ENCODE data around the gene HOXA3. TPM values are rescaled to one million over a fixed set of nuclear protein-coding genes. Genes with fewer than 3 reads are reported as not detected.

The HOXA3 gene
- total RNA-seq, 1 experiment from 2014 or later: 22.6 TPM

DNA sequence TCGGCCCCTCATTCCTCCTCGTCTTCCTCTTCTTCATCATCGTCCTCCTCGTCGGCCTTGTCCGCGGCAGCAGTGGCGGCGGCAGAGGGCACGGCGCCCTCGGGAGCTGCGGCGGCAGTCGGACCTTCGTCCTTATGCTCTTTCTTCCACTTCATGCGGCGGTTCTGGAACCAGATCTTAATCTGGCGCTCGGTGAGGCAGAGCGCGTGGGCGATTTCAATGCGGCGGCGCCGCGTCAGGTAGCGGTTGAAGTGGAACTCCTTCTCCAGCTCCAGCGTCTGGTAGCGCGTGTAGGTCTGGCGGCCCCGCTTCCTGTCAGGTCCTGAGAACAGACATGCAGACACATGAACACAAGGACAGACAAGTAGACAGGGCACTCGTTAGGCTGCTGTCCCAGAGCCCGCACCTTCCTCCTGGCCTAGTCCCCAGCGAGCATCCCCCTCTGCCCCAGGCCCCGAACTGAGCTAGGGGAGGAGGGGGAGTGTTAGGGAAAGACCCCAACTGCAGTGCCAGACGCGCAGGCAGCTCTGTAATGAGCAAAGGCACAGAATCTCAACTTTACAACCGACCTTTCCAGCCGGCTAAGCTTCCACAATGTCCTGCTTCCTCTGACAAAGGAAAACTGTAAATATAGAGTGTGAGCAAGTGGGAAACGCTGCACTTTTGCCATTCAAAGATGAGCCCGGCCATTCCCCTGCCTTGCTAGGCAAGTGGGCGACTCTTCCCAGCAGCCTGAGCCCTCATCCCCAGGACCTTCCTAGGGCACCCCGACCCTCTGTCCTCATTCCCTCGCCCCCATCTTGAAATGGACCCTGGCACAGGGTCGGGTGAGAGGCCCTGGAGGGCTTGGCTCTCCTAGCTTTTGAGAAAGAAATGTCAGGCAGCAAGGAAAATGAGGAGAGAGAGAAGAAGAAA is 2.8 kb upstream of the HOXA3 start:
- H3K27me3 Mint-ChIP-seq (ENCODE audit: insufficient read depth, unreplicated experiment): no peaks in the 10 kb centered on the region
- H3K4me3 Mint-ChIP-seq (ENCODE audit: unreplicated experiment): peak overlapping the region; percentile 93
- H3K4me3 ChIP-seq (ENCODE audit: low read depth, low read length): peak overlapping the region; percentile 49
- H3K36me3 Mint-ChIP-seq (ENCODE audit: insufficient read depth, unreplicated experiment): peaks cover 27% of the 10 kb centered on the region
- POLR2A ChIA-PET: no interaction called here
- peak in 1 of 2 experiments; percentile 27 for DNase-seq
- no TSS peak for BruUV-seq (replicated peaks)
- H3K4me1 ChIP-seq: peaks cover 6% of the 10 kb centered on the region
- no peaks in the 10 kb centered on the region for H3K9me3 ChIP-seq
- H3K36me3 ChIP-seq (ENCODE audit: control insufficient read depth, insufficient read depth, low read length): no peaks in the 10 kb centered on the region; the same call in 1 of the 2 replicates
- H3K9me3 Mint-ChIP-seq (ENCODE audit: unreplicated experiment): no peaks in the 10 kb centered on the region
- TF ChIP-seq, protein P1, sequence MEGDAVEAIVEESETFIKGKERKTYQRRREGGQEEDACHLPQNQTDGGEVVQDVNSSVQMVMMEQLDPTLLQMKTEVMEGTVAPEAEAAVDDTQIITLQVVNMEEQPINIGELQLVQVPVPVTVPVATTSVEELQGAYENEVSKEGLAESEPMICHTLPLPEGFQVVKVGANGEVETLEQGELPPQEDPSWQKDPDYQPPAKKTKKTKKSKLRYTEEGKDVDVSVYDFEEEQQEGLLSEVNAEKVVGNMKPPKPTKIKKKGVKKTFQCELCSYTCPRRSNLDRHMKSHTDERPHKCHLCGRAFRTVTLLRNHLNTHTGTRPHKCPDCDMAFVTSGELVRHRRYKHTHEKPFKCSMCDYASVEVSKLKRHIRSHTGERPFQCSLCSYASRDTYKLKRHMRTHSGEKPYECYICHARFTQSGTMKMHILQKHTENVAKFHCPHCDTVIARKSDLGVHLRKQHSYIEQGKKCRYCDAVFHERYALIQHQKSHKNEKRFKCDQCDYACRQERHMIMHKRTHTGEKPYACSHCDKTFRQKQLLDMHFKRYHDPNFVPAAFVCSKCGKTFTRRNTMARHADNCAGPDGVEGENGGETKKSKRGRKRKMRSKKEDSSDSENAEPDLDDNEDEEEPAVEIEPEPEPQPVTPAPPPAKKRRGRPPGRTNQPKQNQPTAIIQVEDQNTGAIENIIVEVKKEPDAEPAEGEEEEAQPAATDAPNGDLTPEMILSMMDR (IDR thresholded peaks at IDR 0.05; ENCODE audit: insufficient read depth in 1 of 2, low read depth in 1 of 2, low read length in 1 of 2, severe bottlenecking in 1 of 2, unreplicated experiment in 1 of 2): no peak
- CTCF ChIA-PET: no interaction called here
- intact Hi-C loops (cut with micrococcal nuclease; ENCODE audit: unreplicated experiment): no loop called here
- H3K4me1 Mint-ChIP-seq (ENCODE audit: low read depth, unreplicated experiment): peaks cover 7% of the 10 kb centered on the region
- H3K27ac Mint-ChIP-seq (ENCODE audit: unreplicated experiment): peak overlapping the region; percentile 93
- no peaks in the 10 kb centered on the region for H3K27me3 ChIP-seq (replicated peaks; ENCODE audit: control insufficient read depth, insufficient read depth, low read length)

DNA sequence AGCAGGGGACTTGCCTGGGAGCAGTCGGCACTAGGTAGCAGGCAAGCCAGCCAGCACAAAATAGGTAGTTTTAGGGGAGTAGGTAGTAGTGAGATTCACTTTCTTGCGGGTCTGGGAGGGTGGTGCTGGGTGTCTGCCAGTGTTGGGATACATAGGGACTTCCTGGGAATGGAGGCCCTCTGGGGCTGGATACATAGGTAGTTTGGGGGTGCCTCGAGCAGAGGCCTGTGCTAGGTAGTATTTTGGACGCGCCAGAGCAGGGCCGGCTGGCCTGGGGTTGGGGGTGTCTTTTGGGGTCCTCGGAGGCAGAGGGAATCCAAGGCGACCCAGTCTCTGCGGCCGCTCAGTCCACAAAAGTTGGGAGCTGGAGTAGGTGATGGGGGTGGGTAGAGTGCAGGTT is 2.0 kb upstream of the HOXA3 start:
- intact Hi-C loops (cut with micrococcal nuclease; ENCODE audit: unreplicated experiment): no loop called here
- H3K4me1 ChIP-seq: peaks cover 8% of the 10 kb centered on the region; the same call in 1 of the 2 replicates
- TF ChIP-seq, protein P1 (IDR thresholded peaks at IDR 0.05; ENCODE audit: insufficient read depth in 1 of 2, low read depth in 1 of 2, low read length in 1 of 2, severe bottlenecking in 1 of 2, unreplicated experiment in 1 of 2): no peak
- no peaks in the 10 kb centered on the region for H3K9me3 ChIP-seq
- H3K4me1 Mint-ChIP-seq (ENCODE audit: low read depth, unreplicated experiment): no peaks in the 10 kb centered on the region
- no peak for DNase-seq
- no peak overlapping the region for H3K27ac Mint-ChIP-seq (ENCODE audit: unreplicated experiment)
- ChIA-PET CTCF (no interaction called here), POLR2A (no interaction called here)
- H3K4me3 Mint-ChIP-seq (ENCODE audit: unreplicated experiment): no peak overlapping the region
- no peaks in the 10 kb centered on the region for H3K27me3 ChIP-seq (replicated peaks; ENCODE audit: control insufficient read depth, insufficient read depth, low read length)
- BruUV-seq (replicated peaks): TSS peak; percentile 61
- H3K27me3 Mint-ChIP-seq (ENCODE audit: insufficient read depth, unreplicated experiment): no peaks in the 10 kb centered on the region
- H3K4me3 ChIP-seq (ENCODE audit: low read depth, low read length): no peak overlapping the region
- no peaks in the 10 kb centered on the region; the same call in 1 of the 2 replicates for H3K36me3 ChIP-seq (ENCODE audit: control insufficient read depth, insufficient read depth, low read length)
- no peaks in the 10 kb centered on the region for H3K9me3 Mint-ChIP-seq (ENCODE audit: unreplicated experiment)
- peaks cover 27% of the 10 kb centered on the region for H3K36me3 Mint-ChIP-seq (ENCODE audit: insufficient read depth, unreplicated experiment)

DNA sequence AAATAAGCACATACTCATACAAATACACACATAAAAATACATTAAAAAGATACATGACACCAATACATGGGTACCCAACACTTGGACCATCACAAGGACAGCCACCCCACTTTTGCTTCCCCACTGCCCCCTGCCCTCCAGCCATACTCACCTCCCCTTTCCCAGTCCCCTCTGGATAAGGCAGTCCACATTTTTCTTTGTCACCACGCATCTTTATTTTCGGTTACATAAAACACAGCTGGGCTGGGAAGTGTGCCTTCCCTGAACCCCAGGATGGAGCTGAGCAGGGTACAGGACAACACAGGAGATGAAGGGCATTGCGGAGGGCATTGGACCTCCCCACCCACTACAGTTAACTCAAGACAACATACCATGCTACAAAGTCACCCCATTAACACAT is 1.1 kb upstream of the HOXA3 start:
- DNase-seq: no peak
- H3K4me3 ChIP-seq (ENCODE audit: low read depth, low read length): no peak overlapping the region
- no peaks in the 10 kb centered on the region for H3K4me1 Mint-ChIP-seq (ENCODE audit: low read depth, unreplicated experiment)
- H3K9me3 ChIP-seq: no peaks in the 10 kb centered on the region
- intact Hi-C loops (cut with micrococcal nuclease; ENCODE audit: unreplicated experiment): no loop called here
- H3K9me3 Mint-ChIP-seq (ENCODE audit: unreplicated experiment): no peaks in the 10 kb centered on the region
- no peak overlapping the region for H3K4me3 Mint-ChIP-seq (ENCODE audit: unreplicated experiment)
- no peaks in the 10 kb centered on the region for H3K27me3 Mint-ChIP-seq (ENCODE audit: insufficient read depth, unreplicated experiment)
- CTCF ChIA-PET: no interaction called here
- H3K27me3 ChIP-seq (replicated peaks; ENCODE audit: control insufficient read depth, insufficient read depth, low read length): no peaks in the 10 kb centered on the region
- H3K36me3 ChIP-seq (ENCODE audit: control insufficient read depth, insufficient read depth, low read length): no peaks in the 10 kb centered on the region; the same call in 1 of the 2 replicates
- H3K36me3 Mint-ChIP-seq (ENCODE audit: insufficient read depth, unreplicated experiment): peaks cover 27% of the 10 kb centered on the region
- no TSS peak for BruUV-seq (replicated peaks)
- H3K4me1 ChIP-seq: peaks cover 16% of the 10 kb centered on the region
- POLR2A ChIA-PET: no interaction called here
- TF ChIP-seq, protein P1 (IDR thresholded peaks at IDR 0.05; ENCODE audit: insufficient read depth in 1 of 2, low read depth in 1 of 2, low read length in 1 of 2, severe bottlenecking in 1 of 2, unreplicated experiment in 1 of 2): no peak
- H3K27ac Mint-ChIP-seq (ENCODE audit: unreplicated experiment): no peak overlapping the region
